IMR-90 (cell line): ENCODE results near the gene SEBOX. TPM values are rescaled to one million over a fixed set of nuclear protein-coding genes. Genes with fewer than 3 reads are reported as not detected.

Source experiments
- ATAC-seq: fragments of 200-7000 bp; cut with Tn5 transposase; 2 replicates; pipeline ENCODE4 v1.9.1; 2020; ENCODE audit warnings: low read depth, mild to moderate bottlenecking, moderate library complexity
- BruUV-seq: library from RNA; stranded (reverse); fragments of 400-500 nt; replicated peaks from 2 replicates; lab custom pipeline; 2021; lab: Mats Ljungman, UMichigan
- CTCF ChIA-PET: fragments of 300-600 bp; formaldehyde crosslinking; extraction: SDS; loops from one replicate; lab custom pipeline; 2021; ENCODE audit warnings: antibody characterized with exemption; lab: Yijun Ruan, JAX
- POLR2A ChIA-PET: fragments of 300-600 bp; sonication (Branson Sonifier 250); formaldehyde crosslinking; loops from one replicate; lab custom pipeline; 2022; ENCODE audit warnings: antibody characterized with exemption; ENCODE audit not compliant: unreplicated experiment; lab: Charles Lee
- DNase-seq: peaks from one replicate; pipeline ENCODE4 v3.0.0; 2013
- H2AFZ ChIP-seq: replicated peaks from 2 replicates; pipeline ENCODE3; 2013; ENCODE audit warnings: low read length, mild to moderate bottlenecking; ENCODE audit not compliant: poor library complexity
- H2AK5ac ChIP-seq: 2 replicates; pipeline ENCODE4 v1.6.1; 2013; ENCODE audit warnings: low read depth, low read length, inconsistent platforms
- H2AK9ac ChIP-seq: replicated peaks from 2 replicates; pipeline ENCODE3; 2013; ENCODE audit warnings: mild to moderate bottlenecking, low read depth, low read length, moderate library complexity; ENCODE audit not compliant: poor library complexity
- H2BK120ac ChIP-seq: 2 replicates; pipeline ENCODE4 v1.6.1; 2013; ENCODE audit warnings: low read depth, low read length, inconsistent platforms
- H2BK15ac ChIP-seq: 3 replicates; pipeline ENCODE4 v1.6.1; 2013; ENCODE audit warnings: low read depth, low read length, inconsistent platforms
- H2BK20ac ChIP-seq: 2 replicates; pipeline ENCODE4 v1.6.1; 2013; ENCODE audit warnings: low read depth, mild to moderate bottlenecking, inconsistent platforms, low read length, moderate library complexity
- H2BK5ac ChIP-seq: 2 replicates; pipeline ENCODE4 v1.6.1; 2013; ENCODE audit warnings: mild to moderate bottlenecking, low read depth, low read length, inconsistent platforms; ENCODE audit not compliant: poor library complexity, severe bottlenecking
- H3K14ac ChIP-seq: replicated peaks from 2 replicates; pipeline ENCODE4 v1.6.1; 2013; ENCODE audit warnings: low read depth, low read length, inconsistent platforms
- H3K18ac ChIP-seq: 2 replicates; pipeline ENCODE4 v1.6.1; 2013; ENCODE audit warnings: low read depth, low read length, control low read depth
- H3K23ac ChIP-seq: 2 replicates; pipeline ENCODE4 v1.6.1; 2013; ENCODE audit warnings: low read depth, low read length, inconsistent platforms
- H3K27ac ChIP-seq: 2 replicates; pipeline ENCODE4 v1.5.1; 2013; ENCODE audit warnings: mild to moderate bottlenecking, control low read depth, low read length; ENCODE audit not compliant: insufficient read depth
- H3K27me3 ChIP-seq: 2 replicates; pipeline ENCODE4 v1.6.1; 2013; ENCODE audit warnings: low read length; ENCODE audit not compliant: control insufficient read depth, insufficient read depth
- H3K36me3 ChIP-seq: 2 replicates; pipeline ENCODE4 v1.6.1; 2013; ENCODE audit warnings: low read length, mixed read lengths; ENCODE audit not compliant: control insufficient read depth, insufficient read depth
- H3K4ac ChIP-seq: 2 replicates; pipeline ENCODE4 v1.6.1; 2013; ENCODE audit warnings: low read depth, low read length, inconsistent platforms
- H3K4me1 ChIP-seq: 2 replicates; pipeline ENCODE4 v1.6.1; 2013; ENCODE audit warnings: low read length, mixed read lengths; ENCODE audit not compliant: control insufficient read depth, insufficient read depth
- H3K4me2 ChIP-seq: 2 replicates; pipeline ENCODE4 v1.6.1; 2013; ENCODE audit warnings: low read depth, mild to moderate bottlenecking, control low read depth, low read length, moderate library complexity
- H3K4me3 ChIP-seq: 2 replicates; pipeline ENCODE4 v1.5.1; 2013; ENCODE audit warnings: low read depth, mild to moderate bottlenecking, control low read depth, low read length, moderate library complexity; ENCODE audit not compliant: insufficient read depth
- H3K56ac ChIP-seq: 2 replicates; pipeline ENCODE4 v1.6.1; 2013; ENCODE audit warnings: low read length, inconsistent platforms; ENCODE audit not compliant: insufficient read depth; ENCODE audit errors: extremely low read depth
- H3K79me1 ChIP-seq, 2 experiments: 2 replicates each; pipeline ENCODE4 v1.6.1; 2013; ENCODE audit warnings: low read length in 2 of 2, inconsistent platforms in 1 of 2, low read depth in 1 of 2
- H3K9ac ChIP-seq: 2 replicates; pipeline ENCODE4 v1.6.1; 2013; ENCODE audit warnings: low read depth, low read length, control low read depth
- H3K9me1 ChIP-seq: 2 replicates; pipeline ENCODE4 v1.6.1; 2013; ENCODE audit warnings: low read length, inconsistent platforms; ENCODE audit not compliant: insufficient read depth
- H3K9me3 ChIP-seq: 2 replicates; pipeline ENCODE4 v1.6.1; 2013; ENCODE audit warnings: low read length; ENCODE audit not compliant: control insufficient read depth, insufficient read depth
- H4K20me1 ChIP-seq: 2 replicates; pipeline ENCODE4 v1.6.1; 2013; ENCODE audit warnings: low read length, inconsistent platforms; ENCODE audit not compliant: insufficient read depth
- H4K5ac ChIP-seq: 2 replicates; pipeline ENCODE4 v1.6.1; 2013; ENCODE audit warnings: mild to moderate bottlenecking, low read depth, low read length, control low read depth
- H4K8ac ChIP-seq, 2 experiments: 2 replicates each; pipeline ENCODE4 v1.6.1; 2013; ENCODE audit warnings: low read depth in 2 of 2, low read length in 2 of 2, control low read depth in 1 of 2, inconsistent platforms in 1 of 2
- H4K91ac ChIP-seq: 2 replicates; pipeline ENCODE4 v1.6.1; 2013; ENCODE audit warnings: low read depth, low read length, inconsistent platforms; ENCODE audit not compliant: insufficient read depth
- BHLHE40 ChIP-seq: fragments of 150-350 bp; IDR thresholded peaks from 2 replicates; pipeline ENCODE4 v1.6.1; 2016; ENCODE audit warnings: mild to moderate bottlenecking, low read depth, low read length
- CEBPB ChIP-seq: IDR thresholded peaks from 2 replicates; pipeline ENCODE4 v1.6.1; 2012; ENCODE audit warnings: low read depth, low read length, improper control_type of control experiment
- CHD1 ChIP-seq: IDR thresholded peaks from 2 replicates; pipeline ENCODE4 v1.6.1; 2012; ENCODE audit warnings: low read depth, low read length, improper control_type of control experiment
- MAFK ChIP-seq: IDR thresholded peaks from 2 replicates; pipeline ENCODE4 v1.6.1; 2012; ENCODE audit warnings: low read depth, low read length, improper control_type of control experiment
- WGBS, 2 experiments: methylation state at CpG; one replicate each; pipeline versions ENCODE4 v1.1.5 to v1.1.7; 2013; ENCODE audit warnings: missing lambda C conversion rate in 2 of 2; ENCODE audit not compliant: insufficient read length in 1 of 2; ENCODE audit errors: extremely low coverage in 2 of 2; 5-methylcytosine and 5-hydroxymethylcytosine counted together
- dilution Hi-C: fragments of 300-500 bp; cut with HindIII; formaldehyde crosslinking; loops from one replicate; pipeline ENCODE4 v1.14.3; 2018; ENCODE audit warnings: low sequenced_read_pairs; ENCODE audit not compliant: unreplicated experiment
- in situ Hi-C: fragments of 300-500 bp; cut with MboI; formaldehyde crosslinking; loops from 3 replicates; pipeline ENCODE4 v1.14.3; 2019; ENCODE audit warnings: low sequenced_read_pairs, inconsistent platforms, mixed read lengths
- intact Hi-C: fragments of 100-400 bp; cut with micrococcal nuclease; formaldehyde crosslinking; loops from 2 replicates; pipeline ENCODE4 v1.10.0; 2022
- polyA plus RNA-seq, 3 experiments: library from polyadenylated mRNA; depleted of rRNA; stranded (reverse); fragments of >200 nt; gene quantifications; 2 replicates each; pipeline ENCODE4 v1.2.3, GENCODE V29; 2012; ENCODE audit warnings: low replicate concordance in 1 of 3
- total RNA-seq: library from RNA; depleted of rRNA; stranded (reverse); fragments of >200 nt; gene quantifications from 2 replicates; pipeline ENCODE4 v1.2.3, GENCODE V29; 2012

SEBOX gene
- total and polyA plus RNA-seq, 2 of the 4 experiments (the other 2 are of a cell fraction): not detected

GRCh38 chr17:28379814-28380801 lies 15.1 kb upstream of the SEBOX start:
- H4K20me1 ChIP-seq: peaks cover 26% of the 10 kb centered on the region
- no TSS peak for BruUV-seq
- H3K56ac ChIP-seq: no peak overlapping the region
- no peak overlapping the region for H3K4me3 ChIP-seq
- no peak for TF ChIP-seq MAFK
- TF ChIP-seq BHLHE40: no peak
- TF ChIP-seq CHD1: no peak
- TF ChIP-seq CEBPB: peak; percentile 60
- H3K9me3 ChIP-seq: no peaks in the 10 kb centered on the region
- H3K4me2 ChIP-seq: no peak overlapping the region
- no peak overlapping the region for H2BK120ac ChIP-seq
- H2BK5ac ChIP-seq: no peak overlapping the region
- no peak overlapping the region for H4K91ac ChIP-seq
- dilution Hi-C loops (no loop called here), intact Hi-C loops (no loop called here), in situ Hi-C loops (no loop called here)
- ATAC-seq (peak; percentile 59), DNase-seq (peak; percentile 57)
- ChIA-PET CTCF (no interaction called here), POLR2A (no interaction called here)
- no peak overlapping the region for H4K5ac ChIP-seq
- peaks cover 4% of the 10 kb centered on the region; the same call in 1 of the 2 replicates for H3K9me1 ChIP-seq
- 96% methylated on average over 8 of the region's 10 CpGs; no CpG with 5 or more reads in 1 of the 2 experiments for WGBS, 2 experiments
- no peak overlapping the region for H3K9ac ChIP-seq
- H3K14ac ChIP-seq: no peak overlapping the region
- no peak overlapping the region for H2BK20ac ChIP-seq
- no peaks in the 10 kb centered on the region for H3K27me3 ChIP-seq
- no peak overlapping the region for H3K23ac ChIP-seq
- H4K8ac ChIP-seq: no peak overlapping the region
- H2AK9ac ChIP-seq: no peak overlapping the region
- H3K4me1 ChIP-seq: peaks cover 1% of the 10 kb centered on the region; the same call in 1 of the 2 replicates
- H3K27ac ChIP-seq: no peak overlapping the region
- no peak overlapping the region for H2AFZ ChIP-seq
- H3K18ac ChIP-seq: no peak overlapping the region
- H3K4ac ChIP-seq: no peak overlapping the region
- H3K36me3 ChIP-seq: peaks cover 22% of the 10 kb centered on the region
- no peak overlapping the region for H2BK15ac ChIP-seq
- peaks cover 4 to 28% of the 10 kb centered on the region in 2 experiments; a peak in 2 of 4 replicates for H3K79me1 ChIP-seq
- H2AK5ac ChIP-seq: no peak overlapping the region
